Measurements from ENCODE around the gene MBNL2. TPM values are rescaled to one million over a fixed set of nuclear protein-coding genes. Genes with fewer than 3 reads are reported as not detected.

Gene MBNL2
- total and polyA plus RNA-seq, 2 experiments from 2014 or later, result 0.55 to 3.2 TPM

DNA sequence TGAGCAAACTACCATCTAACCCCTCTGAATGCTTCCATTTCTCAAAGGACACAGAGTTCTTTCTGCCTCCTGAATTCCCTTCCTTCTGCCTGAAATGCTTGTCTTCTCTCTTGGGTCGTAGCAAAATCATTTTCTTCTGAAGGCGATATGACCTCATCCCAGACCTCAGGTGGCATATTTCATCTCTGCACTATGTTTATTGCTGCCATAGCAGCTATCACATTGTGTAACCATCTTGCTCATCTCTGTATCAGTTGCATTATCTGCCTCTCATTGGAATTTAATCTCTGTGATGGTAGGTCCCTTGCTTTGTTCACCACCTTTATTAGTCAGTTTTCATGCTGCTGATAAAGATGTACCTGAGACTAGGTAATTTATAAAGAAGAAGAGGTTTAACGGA lies 179.3 kb downstream of the MBNL2 start:
- H3K4me1 Mint-ChIP-seq, result no peaks in the 10 kb centered on the region
- no peaks in the 10 kb centered on the region for H3K79me2 ChIP-seq (replicated peaks; ENCODE audit: insufficient read depth)
- H3K9me3 Mint-ChIP-seq, result no peaks in the 10 kb centered on the region
- no peak for ATAC-seq
- no peaks in the 10 kb centered on the region for H3K36me3 Mint-ChIP-seq (ENCODE audit: low read depth)
- no peak overlapping the region for H3K4me2 ChIP-seq
- H4K20me1 ChIP-seq (replicated peaks; ENCODE audit: insufficient read depth), result no peaks in the 10 kb centered on the region
- DNase-seq (ENCODE audit: low spot score), result no peak
- H3K4me3 Mint-ChIP-seq, result no peak overlapping the region
- no peaks in the 10 kb centered on the region for H3K27me3 ChIP-seq (ENCODE audit: insufficient read depth)
- H3K36me3 ChIP-seq (ENCODE audit: insufficient read depth), result no peaks in the 10 kb centered on the region
- H3K4me3 ChIP-seq, result no peak overlapping the region
- TF ChIP-seq ZNF114 (CRISPR knock-in tag; IDR thresholded peaks at IDR 0.05) (no peak), NANOG (IDR thresholded peaks at IDR 0.05; ENCODE audit: borderline replicate concordance) (no peak), POLR2AphosphoS5 (IDR thresholded peaks at IDR 0.05; ENCODE audit: low read depth) (no peak), EZH2phosphoT487 (IDR thresholded peaks at IDR 0.05; ENCODE audit: unreplicated experiment) (no peak), JUNB (IDR thresholded peaks at IDR 0.05; ENCODE audit: unreplicated experiment) (no peak)
- TF ChIP-seq, protein P1, sequence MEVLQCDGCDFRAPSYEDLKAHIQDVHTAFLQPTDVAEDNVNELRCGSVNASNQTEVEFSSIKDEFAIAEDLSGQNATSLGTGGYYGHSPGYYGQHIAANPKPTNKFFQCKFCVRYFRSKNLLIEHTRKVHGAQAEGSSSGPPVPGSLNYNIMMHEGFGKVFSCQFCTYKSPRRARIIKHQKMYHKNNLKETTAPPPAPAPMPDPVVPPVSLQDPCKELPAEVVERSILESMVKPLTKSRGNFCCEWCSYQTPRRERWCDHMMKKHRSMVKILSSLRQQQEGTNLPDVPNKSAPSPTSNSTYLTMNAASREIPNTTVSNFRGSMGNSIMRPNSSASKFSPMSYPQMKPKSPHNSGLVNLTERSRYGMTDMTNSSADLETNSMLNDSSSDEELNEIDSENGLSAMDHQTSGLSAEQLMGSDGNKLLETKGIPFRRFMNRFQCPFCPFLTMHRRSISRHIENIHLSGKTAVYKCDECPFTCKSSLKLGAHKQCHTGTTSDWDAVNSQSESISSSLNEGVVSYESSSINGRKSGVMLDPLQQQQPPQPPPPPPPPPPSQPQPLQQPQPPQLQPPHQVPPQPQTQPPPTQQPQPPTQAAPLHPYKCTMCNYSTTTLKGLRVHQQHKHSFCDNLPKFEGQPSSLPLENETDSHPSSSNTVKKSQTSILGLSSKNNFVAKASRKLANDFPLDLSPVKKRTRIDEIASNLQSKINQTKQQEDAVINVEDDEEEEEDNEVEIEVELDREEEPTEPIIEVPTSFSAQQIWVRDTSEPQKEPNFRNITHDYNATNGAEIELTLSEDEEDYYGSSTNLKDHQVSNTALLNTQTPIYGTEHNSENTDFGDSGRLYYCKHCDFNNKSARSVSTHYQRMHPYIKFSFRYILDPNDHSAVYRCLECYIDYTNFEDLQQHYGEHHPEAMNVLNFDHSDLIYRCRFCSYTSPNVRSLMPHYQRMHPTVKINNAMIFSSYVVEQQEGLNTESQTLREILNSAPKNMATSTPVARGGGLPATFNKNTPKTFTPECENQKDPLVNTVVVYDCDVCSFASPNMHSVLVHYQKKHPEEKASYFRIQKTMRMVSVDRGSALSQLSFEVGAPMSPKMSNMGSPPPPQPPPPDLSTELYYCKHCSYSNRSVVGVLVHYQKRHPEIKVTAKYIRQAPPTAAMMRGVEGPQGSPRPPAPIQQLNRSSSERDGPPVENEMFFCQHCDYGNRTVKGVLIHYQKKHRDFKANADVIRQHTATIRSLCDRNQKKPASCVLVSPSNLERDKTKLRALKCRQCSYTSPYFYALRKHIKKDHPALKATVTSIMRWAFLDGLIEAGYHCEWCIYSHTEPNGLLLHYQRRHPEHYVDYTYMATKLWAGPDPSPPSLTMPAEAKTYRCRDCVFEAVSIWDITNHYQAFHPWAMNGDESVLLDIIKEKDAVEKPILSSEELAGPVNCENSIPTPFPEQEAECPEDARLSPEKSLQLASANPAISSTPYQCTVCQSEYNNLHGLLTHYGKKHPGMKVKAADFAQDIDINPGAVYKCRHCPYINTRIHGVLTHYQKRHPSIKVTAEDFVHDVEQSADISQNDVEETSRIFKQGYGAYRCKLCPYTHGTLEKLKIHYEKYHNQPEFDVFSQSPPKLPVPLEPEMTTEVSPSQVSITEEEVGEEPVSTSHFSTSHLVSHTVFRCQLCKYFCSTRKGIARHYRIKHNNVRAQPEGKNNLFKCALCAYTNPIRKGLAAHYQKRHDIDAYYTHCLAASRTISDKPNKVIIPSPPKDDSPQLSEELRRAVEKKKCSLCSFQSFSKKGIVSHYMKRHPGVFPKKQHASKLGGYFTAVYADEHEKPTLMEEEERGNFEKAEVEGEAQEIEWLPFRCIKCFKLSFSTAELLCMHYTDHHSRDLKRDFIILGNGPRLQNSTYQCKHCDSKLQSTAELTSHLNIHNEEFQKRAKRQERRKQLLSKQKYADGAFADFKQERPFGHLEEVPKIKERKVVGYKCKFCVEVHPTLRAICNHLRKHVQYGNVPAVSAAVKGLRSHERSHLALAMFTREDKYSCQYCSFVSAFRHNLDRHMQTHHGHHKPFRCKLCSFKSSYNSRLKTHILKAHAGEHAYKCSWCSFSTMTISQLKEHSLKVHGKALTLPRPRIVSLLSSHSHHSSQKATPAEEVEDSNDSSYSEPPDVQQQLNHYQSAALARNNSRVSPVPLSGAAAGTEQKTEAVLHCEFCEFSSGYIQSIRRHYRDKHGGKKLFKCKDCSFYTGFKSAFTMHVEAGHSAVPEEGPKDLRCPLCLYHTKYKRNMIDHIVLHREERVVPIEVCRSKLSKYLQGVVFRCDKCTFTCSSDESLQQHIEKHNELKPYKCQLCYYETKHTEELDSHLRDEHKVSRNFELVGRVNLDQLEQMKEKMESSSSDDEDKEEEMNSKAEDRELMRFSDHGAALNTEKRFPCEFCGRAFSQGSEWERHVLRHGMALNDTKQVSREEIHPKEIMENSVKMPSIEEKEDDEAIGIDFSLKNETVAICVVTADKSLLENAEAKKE (CRISPR knock-in tag; IDR thresholded peaks at IDR 0.05), result no peak
- TF ChIP-seq, protein P2, sequence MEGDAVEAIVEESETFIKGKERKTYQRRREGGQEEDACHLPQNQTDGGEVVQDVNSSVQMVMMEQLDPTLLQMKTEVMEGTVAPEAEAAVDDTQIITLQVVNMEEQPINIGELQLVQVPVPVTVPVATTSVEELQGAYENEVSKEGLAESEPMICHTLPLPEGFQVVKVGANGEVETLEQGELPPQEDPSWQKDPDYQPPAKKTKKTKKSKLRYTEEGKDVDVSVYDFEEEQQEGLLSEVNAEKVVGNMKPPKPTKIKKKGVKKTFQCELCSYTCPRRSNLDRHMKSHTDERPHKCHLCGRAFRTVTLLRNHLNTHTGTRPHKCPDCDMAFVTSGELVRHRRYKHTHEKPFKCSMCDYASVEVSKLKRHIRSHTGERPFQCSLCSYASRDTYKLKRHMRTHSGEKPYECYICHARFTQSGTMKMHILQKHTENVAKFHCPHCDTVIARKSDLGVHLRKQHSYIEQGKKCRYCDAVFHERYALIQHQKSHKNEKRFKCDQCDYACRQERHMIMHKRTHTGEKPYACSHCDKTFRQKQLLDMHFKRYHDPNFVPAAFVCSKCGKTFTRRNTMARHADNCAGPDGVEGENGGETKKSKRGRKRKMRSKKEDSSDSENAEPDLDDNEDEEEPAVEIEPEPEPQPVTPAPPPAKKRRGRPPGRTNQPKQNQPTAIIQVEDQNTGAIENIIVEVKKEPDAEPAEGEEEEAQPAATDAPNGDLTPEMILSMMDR (conservative IDR thresholded peaks at IDR 0.05; ENCODE audit: low read depth in 2 of 2), result no peak
- no peak overlapping the region for H2AFZ ChIP-seq
- H3K9me2 ChIP-seq (ENCODE audit: insufficient read depth), result peaks cover 6% of the 10 kb centered on the region; the same call in 1 of the 2 replicates
- H3K27ac ChIP-seq (ENCODE audit: low read depth), result no peak overlapping the region
- no peaks in the 10 kb centered on the region for H3F3A ChIP-seq (replicated peaks; ENCODE audit: low read depth)
- H3K4me1 ChIP-seq (ENCODE audit: insufficient read depth), result no peaks in the 10 kb centered on the region
- H3K27me3 Mint-ChIP-seq (ENCODE audit: insufficient read depth, low read depth, poor library complexity), result no peaks in the 10 kb centered on the region
- H3K27ac Mint-ChIP-seq, result no peak overlapping the region
